HepG2 (cell line): ENCODE results near the gene ABHD11. TPM values are rescaled to one million over a fixed set of nuclear protein-coding genes. Genes with fewer than 3 reads are reported as not detected.

ENCODE experiments used
- CBX5 ChIP-seq: sonication (generic); formaldehyde crosslinking; IDR thresholded peaks from 2 replicates; pipeline ENCODE4 v1.4.0; 2020; ENCODE audit warnings: missing genetic modification reagents, borderline replicate concordance
- EP300 ChIP-seq, 3 experiments: sonication (generic) in 1 of 3; formaldehyde crosslinking in 1 of 3; IDR thresholded peaks; 2 replicates each; pipeline versions ENCODE4 v1.5.1 to v1.6.1; 2011 to 2020; ENCODE audit warnings: low read depth in 2 of 3, low read length in 2 of 3, borderline replicate concordance in 1 of 3, improper control_type of control experiment in 1 of 3, mild to moderate bottlenecking in 1 of 3, missing genetic modification reagents in 1 of 3, moderate library complexity in 1 of 3
- FOSL2 ChIP-seq: sonication (generic); formaldehyde crosslinking; IDR thresholded peaks from 2 replicates; pipeline ENCODE4 v1.4.0; 2020; ENCODE audit warnings: missing genetic modification reagents
- HOXA3 ChIP-seq: sonication (generic); formaldehyde crosslinking; IDR thresholded peaks from 2 replicates; pipeline ENCODE4 v1.5.0; 2020; ENCODE audit warnings: missing genetic modification reagents
- MAFF ChIP-seq: IDR thresholded peaks from 2 replicates; pipeline ENCODE4 v1.6.1; 2011; ENCODE audit warnings: low read depth, low read length, improper control_type of control experiment
- MED13 ChIP-seq: sonication (generic); formaldehyde crosslinking; IDR thresholded peaks from 2 replicates; pipeline ENCODE4 v1.5.0; 2020; ENCODE audit warnings: missing genetic modification reagents
- RFX1 ChIP-seq: fragments of 450-650 bp; IDR thresholded peaks from 2 replicates; pipeline ENCODE4 v1.6.1; 2017
- TSC22D2 ChIP-seq: sonication (generic); formaldehyde crosslinking; IDR thresholded peaks from 2 replicates; pipeline ENCODE4 v1.5.1; 2020; ENCODE audit warnings: missing genetic modification reagents, mild to moderate bottlenecking, borderline replicate concordance
- ZBTB4 ChIP-seq: sonication (generic); formaldehyde crosslinking; IDR thresholded peaks from 2 replicates; pipeline ENCODE4 v1.4.0; 2020; ENCODE audit warnings: missing genetic modification reagents, mild to moderate bottlenecking, borderline replicate concordance
- ZNF512B ChIP-seq: sonication (generic); formaldehyde crosslinking; IDR thresholded peaks from 2 replicates; pipeline ENCODE4 v1.5.1; 2020; ENCODE audit warnings: missing genetic modification reagents, mild to moderate bottlenecking, borderline replicate concordance
- polyA plus RNA-seq, 8 experiments: library from polyadenylated mRNA; depleted of rRNA in 3 of 8; stranded (reverse) in 7 of 8; unstranded in 1 of 8; fragments of >200 nt; fragmentation: Illumina TruSeq in 4 of 8; extraction: Trizol in 4 of 8; gene quantifications; 2 replicates each; pipeline versions ENCODE4 v1.2.1 to v1.2.3, GENCODE V29; 2011 to 2016; ENCODE audit warnings: low read depth in 4 of 8, missing spikeins in 1 of 8, mixed read lengths in 1 of 8; ENCODE audit not compliant: insufficient read depth in 1 of 8
- total RNA-seq, 5 experiments: library from RNA; depleted of rRNA; stranded (reverse); fragments of >200 nt; fragmentation: Illumina TruSeq; extraction: Trizol; gene quantifications; 2 replicates each; pipeline ENCODE4 v1.2.3, GENCODE V29; 2016; ENCODE audit warnings: low read depth in 1 of 5
- TF ChIP-seq, protein P1 (sequence below): sonication (generic); formaldehyde crosslinking; IDR thresholded peaks from 2 replicates; pipeline ENCODE4 v1.5.1; 2020; ENCODE audit warnings: mild to moderate bottlenecking, missing genetic modification reagents, borderline replicate concordance
- TF ChIP-seq, protein P2 (sequence below): sonication (generic); formaldehyde crosslinking; IDR thresholded peaks from 2 replicates; pipeline ENCODE4 v1.5.0; 2020; ENCODE audit warnings: missing genetic modification reagents
- TF ChIP-seq, protein P3 (sequence below): IDR thresholded peaks from 2 replicates; pipeline ENCODE4 v1.6.1; 2018; ENCODE audit warnings: missing genetic modification reagents, mild to moderate bottlenecking, missing compliant biosample characterization

ABHD11 gene
- total and polyA plus RNA-seq, 2 of the 13 experiments (the other 11 are each of a cell fraction or from before 2014, with no cell fraction given), result 7.0 to 8.1 TPM

- TF ChIP-seq ZNF512B (CRISPR knock-in tag), result peak; percentile 43; the same call in 1 of the 2 replicates
- TF ChIP-seq, protein P1, sequence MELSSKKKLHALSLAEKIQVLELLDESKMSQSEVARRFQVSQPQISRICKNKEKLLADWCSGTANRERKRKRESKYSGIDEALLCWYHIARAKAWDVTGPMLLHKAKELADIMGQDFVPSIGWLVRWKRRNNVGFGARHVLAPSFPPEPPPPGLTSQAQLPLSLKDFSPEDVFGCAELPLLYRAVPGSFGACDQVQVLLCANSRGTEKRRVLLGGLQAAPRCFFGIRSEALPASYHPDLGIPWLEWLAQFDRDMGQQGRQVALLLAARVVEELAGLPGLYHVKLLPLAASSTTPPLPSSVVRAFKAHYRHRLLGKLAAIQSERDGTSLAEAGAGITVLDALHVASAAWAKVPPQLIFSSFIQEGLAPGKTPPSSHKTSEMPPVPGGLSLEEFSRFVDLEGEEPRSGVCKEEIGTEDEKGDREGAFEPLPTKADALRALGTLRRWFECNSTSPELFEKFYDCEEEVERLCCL (CRISPR knock-in tag), result no peak
- no peak for TF ChIP-seq MED13
- TF ChIP-seq HOXA3, result peak; percentile 41; the same call in 1 of the 2 replicates
- TF ChIP-seq FOSL2 (CRISPR knock-in tag), result peak; percentile 61
- TF ChIP-seq, protein P2, sequence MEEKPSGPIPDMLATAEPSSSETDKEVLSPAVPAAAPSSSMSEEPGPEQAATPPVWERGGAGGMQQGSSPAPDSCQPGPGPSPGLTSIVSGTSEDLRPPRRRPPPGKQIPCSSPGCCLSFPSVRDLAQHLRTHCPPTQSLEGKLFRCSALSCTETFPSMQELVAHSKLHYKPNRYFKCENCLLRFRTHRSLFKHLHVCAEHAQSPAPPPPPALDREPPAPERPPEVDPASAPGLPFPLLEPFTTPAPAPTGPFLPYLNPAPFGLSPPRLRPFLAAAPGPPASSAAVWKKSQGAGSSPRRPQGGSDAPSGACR (CRISPR knock-in tag), result no peak
- TF ChIP-seq EP300 (IDR thresholded peaks at IDR 0.05; ENCODE audit: low read depth in 2 of 2, low read length in 2 of 2), result no peak
- TF ChIP-seq EP300 (CRISPR knock-in tag; IDR thresholded peaks at IDR 0.05; ENCODE audit: borderline replicate concordance), result 0 out of 2 replicates have a peak, but pooled peaks have one; percentile 8
- peak; percentile 81; the same call in 1 of the 2 replicates for TF ChIP-seq CBX5 (CRISPR knock-in tag)
- peak; percentile 47; the same call in 1 of the 2 replicates for TF ChIP-seq TSC22D2
- TF ChIP-seq, protein P3, sequence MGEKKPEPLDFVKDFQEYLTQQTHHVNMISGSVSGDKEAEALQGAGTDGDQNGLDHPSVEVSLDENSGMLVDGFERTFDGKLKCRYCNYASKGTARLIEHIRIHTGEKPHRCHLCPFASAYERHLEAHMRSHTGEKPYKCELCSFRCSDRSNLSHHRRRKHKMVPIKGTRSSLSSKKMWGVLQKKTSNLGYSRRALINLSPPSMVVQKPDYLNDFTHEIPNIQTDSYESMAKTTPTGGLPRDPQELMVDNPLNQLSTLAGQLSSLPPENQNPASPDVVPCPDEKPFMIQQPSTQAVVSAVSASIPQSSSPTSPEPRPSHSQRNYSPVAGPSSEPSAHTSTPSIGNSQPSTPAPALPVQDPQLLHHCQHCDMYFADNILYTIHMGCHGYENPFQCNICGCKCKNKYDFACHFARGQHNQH (CRISPR knock-in tag), result peak; percentile 72; the same call in 1 of the 2 replicates
- no peak for TF ChIP-seq MAFF
- TF ChIP-seq ZBTB4, result no peak
- TF ChIP-seq RFX1, result no peak
These were observed 3.7 kb downstream of the ABHD11 start (continued) for GRCh38 chr7:73734619-73735527.
